CD4-positive, alpha-beta T cell treated with Interleukin-21 for 1 hour (primary cell): Measurements from ENCODE around the gene GAPVD1.
"Not testable (repeated sequence)": the region's sequence is repeated elsewhere in the genome, so short reads cannot be mapped to it uniquely, and the experiment has no call there.

ENCODE experiments used
- DNase-seq: peaks from one replicate; pipeline ENCODE4 v3.0.0-alpha.2; 2020

Gene GAPVD1

GRCh38 chr9:125261501-125262293 is at the start of gene GAPVD1:
GAPVD1 (plus strand) TSS chr9:125261826; CDS start chr9:125298922, 37,096 bp downstream.
- peak; percentile 91 for DNase-seq

GRCh38 chr9:125214186-125214585 is 47.4 kb upstream of the GAPVD1 start:
- no peak for DNase-seq

GRCh38 chr9:125218621-125219020 is 43.0 kb upstream of the GAPVD1 start:
- no peak for DNase-seq

- DNase-seq = not testable (repeated sequence)
These were observed 36.8 kb upstream of the GAPVD1 start for GRCh38 chr9:125224858-125225257.

- DNase-seq = no peak
These were observed 33.9 kb upstream of the GAPVD1 start for GRCh38 chr9:125227761-125228160.

- no peak for DNase-seq
These were observed 27.9 kb upstream of the GAPVD1 start for GRCh38 chr9:125233678-125234077.

GRCh38 chr9:125234099-125234498 is 27.5 kb upstream of the GAPVD1 start:
- DNase-seq = not testable (repeated sequence)

- no peak for DNase-seq
These were observed 25.7 kb upstream of the GAPVD1 start for GRCh38 chr9:125235804-125236519.

GRCh38 chr9:125236520-125237159 is 25.0 kb upstream of the GAPVD1 start:
- not testable (repeated sequence) for DNase-seq

- DNase-seq = no peak
These were observed 23.3 kb upstream of the GAPVD1 start for GRCh38 chr9:125238127-125238914.

- no peak for DNase-seq
These were observed 22.6 kb upstream of the GAPVD1 start for GRCh38 chr9:125238915-125239446.

- no peak for DNase-seq
These were observed 21.7 kb upstream of the GAPVD1 start for GRCh38 chr9:125239631-125240597.

GRCh38 chr9:125240649-125240999 is 21.0 kb upstream of the GAPVD1 start:
- no peak for DNase-seq

GRCh38 chr9:125241000-125241862 is 20.4 kb upstream of the GAPVD1 start, which contains the start of gene HSPA5:
HSPA5 (minus strand) TSS chr9:125241343; CDS start chr9:125241126, 217 bp downstream.
- DNase-seq = peak; percentile 100

- DNase-seq = no peak
These were observed 19.5 kb upstream of the GAPVD1 start for GRCh38 chr9:125241863-125242739.

- no peak for DNase-seq
These were observed 17.8 kb upstream of the GAPVD1 start for GRCh38 chr9:125243792-125244260.

- DNase-seq = no peak
These were observed 15.4 kb upstream of the GAPVD1 start for GRCh38 chr9:125246261-125246667.

- no peak for DNase-seq
These were observed 7.4 kb upstream of the GAPVD1 start for GRCh38 chr9:125254231-125254630.

GRCh38 chr9:125255781-125256391 is 5.7 kb upstream of the GAPVD1 start:
- DNase-seq = no peak
